DMS153 treated with DMSO at 0.1 percent for 48 hours (cell line): ENCODE data around the gene ATP5MK.
"Not testable (repeated sequence)": the region's sequence is repeated elsewhere in the genome, so short reads cannot be mapped to it uniquely, and the experiment has no call there.

Experiments used
- DNase-seq: peaks from one replicate; lab custom pipeline; 2025; ENCODE audit not compliant: unreplicated experiment; lab: John Stamatoyannopoulos, UW

The ATP5MK gene, protein sequence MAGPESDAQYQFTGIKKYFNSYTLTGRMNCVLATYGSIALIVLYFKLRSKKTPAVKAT

DNA sequence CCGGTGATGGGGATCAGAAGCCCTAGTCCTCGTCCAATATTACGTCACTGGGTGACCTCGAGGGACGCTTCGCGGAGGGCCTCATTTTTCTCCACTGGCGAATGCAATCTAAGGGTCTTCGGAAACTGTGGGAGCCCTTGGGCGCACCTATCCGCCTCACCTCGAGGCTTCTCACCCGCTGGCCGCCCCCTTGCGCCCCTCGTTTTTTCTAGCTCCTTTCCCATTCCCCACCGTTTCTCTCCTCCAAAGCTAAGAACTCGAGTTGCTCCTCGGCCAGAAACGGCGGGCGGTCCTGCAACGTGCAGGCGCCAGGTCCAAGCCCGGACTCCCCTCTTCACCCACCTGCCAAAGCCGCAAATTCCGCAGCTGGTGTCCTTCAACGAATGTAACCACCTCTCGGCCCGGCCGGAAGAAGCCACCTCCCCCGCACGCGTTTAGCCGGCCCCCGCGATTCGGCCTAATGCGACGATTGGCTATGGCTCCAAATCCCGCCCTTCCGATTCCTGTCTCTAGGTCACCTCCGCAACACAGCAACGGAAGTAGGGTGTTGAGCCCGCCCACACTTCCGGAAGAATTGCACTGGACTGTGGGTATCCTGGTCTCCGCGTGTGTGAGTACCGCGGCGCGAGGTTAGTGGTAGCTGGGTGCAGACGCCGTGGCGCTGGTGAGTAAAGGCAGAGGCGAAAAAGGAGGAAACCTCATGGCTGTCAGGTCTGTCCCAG is at the start of gene ATP5MK, which contains the start of gene PDCD11:
Gene ATP5MK (minus strand): TSS at position 409 of the 722 bp plus-strand sequence. CDS start 4,018 bp downstream, outside the sequence.
Gene PDCD11 (plus strand): TSS at position 560 of the 722 bp plus-strand sequence. CDS start 1,801 bp downstream, outside the sequence.
- DNase-seq, result peak; percentile 94

GRCh38 chr10:103445366-103445765 is 49.1 kb upstream of the ATP5MK start:
- no peak for DNase-seq

- no peak for DNase-seq
These were observed 48.2 kb upstream of the ATP5MK start for GRCh38 chr10:103444478-103444877.

DNA sequence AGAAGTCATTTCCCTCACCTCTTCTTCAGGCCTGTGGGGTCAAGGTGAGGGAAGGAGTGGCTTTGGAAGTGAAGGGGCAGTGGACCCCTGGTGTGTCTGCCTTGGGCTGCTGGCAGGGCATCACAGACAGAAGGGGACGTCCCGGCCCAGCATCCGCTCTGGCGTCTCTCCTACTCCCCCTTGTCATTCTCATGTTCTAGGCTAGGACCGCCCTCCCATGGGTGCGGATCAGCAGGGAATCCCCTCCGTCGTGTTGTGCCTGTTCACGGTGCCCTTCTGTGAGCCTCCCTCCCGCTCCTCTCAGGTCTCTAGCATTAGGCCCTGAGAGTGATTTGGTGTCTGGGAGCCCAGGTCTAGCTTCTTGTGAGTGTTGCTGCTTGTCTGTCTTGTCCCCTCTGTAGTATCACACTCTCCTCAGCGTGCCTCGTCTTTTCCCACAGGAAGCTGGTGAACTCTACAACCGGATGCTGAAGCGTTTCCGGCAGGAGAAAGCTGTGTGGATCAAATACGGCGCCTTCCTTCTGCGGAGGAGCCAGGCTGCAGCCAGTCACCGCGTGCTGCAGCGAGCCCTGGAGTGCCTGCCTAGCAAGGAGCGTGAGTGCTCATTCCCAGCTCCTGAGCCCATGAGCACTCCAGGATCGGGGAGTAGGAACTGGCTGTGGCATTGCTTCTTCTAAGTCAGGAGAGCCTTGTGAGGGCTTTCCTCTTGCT is 47.4 kb upstream of the ATP5MK start:
- no peak for DNase-seq

- no peak for DNase-seq
These were observed 45.8 kb upstream of the ATP5MK start for GRCh38 chr10:103442031-103442461.

DNA sequence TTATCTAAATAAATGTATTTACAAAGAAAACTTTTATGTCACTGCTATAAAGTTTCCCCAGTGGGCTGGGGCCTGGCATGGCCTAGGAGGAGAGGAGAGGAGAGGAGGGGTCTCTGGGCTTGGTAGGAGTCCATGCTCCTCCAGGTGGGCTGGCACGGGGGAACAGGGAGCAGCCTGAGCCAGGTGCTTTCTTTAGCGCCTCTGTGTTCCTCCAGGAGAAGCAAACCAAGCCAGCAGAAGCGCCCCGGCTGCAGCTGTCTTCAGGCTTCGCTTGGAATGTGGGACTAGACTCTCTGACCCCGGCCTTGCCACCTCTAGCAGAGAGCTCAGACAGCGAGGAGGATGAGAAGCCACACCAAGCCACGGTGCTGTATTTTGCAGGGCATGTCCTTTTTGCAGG is 45.3 kb upstream of the ATP5MK start:
- no peak for DNase-seq

DNA sequence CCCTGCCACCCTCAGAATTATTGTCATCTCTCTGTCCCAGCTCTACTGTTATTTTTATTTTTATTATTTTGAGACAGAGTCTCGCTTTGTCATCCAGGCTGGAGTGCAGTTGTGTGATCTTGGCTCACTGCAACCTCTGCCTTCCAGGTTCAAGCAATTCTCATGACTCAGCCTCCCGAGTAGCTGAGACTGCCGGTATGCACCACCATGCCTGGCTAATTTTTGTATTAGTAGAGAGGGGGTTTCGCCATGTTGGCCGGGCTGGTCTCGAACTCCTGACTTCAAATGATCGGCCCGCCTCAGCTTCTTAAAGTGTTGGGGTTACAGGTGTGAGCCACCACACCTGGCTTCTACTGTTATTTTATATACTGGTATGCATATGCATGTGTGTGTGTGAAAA is 44.9 kb upstream of the ATP5MK start:
- DNase-seq, result no peak

GRCh38 chr10:103440416-103440815 is 44.1 kb upstream of the ATP5MK start:
- DNase-seq, result no peak

DNA sequence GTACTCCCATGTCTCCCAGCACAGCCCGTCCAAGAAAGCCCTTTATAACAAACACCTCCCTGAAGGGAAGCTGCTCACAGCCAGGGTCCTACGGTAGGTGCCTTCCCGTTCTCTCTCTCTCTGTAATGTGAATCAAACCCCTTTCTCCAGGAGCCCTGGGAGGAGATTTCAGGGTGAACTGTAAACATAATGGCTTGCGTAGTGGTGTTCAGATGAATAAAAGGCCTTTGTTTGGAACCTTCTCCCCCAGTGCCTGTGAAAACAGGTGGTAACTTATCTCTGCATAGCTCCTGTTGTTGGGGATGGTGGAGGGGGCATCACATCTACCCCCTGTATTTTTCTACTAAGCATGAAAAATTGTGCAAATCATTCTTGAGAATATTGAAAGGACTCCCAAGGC is 43.5 kb upstream of the ATP5MK start:
- no peak for DNase-seq

DNA sequence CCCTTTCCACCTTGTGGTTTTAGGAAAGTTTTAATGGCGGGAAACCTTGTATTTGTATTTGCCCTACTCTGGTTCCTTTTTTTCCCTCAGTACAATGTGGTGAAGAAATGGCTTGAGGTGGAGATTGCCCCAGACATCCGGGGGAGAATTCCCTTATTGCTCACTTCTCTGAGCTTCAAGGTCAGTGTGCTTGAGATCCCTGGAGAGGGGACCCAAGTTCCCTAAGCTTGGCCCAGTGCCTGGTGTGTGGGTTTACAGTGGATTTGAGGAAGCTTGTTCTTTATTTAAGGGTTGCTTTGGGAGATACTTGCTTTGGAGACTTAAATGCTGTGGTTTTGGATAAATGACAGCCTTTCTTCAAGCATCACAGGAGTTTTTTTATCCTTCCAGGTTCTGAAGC is 37.6 kb upstream of the ATP5MK start:
- no peak for DNase-seq

DNA sequence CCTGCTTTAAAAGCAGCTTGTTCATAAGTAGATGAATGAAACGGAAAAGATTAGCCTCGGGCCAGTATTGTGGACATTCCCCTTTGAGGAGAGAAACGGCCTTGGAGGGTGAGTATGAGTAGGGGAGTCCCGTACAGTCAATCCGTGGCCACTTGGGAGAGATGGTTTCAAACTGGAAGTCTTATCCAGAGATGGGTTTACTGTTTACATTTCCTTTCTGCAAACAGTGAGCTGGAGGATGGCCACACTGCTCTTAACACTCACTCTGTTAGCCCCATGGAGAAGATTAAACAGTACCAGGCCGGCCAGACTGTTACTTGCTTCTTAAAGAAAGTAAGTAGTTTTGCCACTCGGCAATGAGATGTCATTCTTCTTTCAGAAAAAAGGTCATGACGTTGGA is 35.6 kb upstream of the ATP5MK start:
- DNase-seq, result no peak

GRCh38 chr10:103429647-103430046 is 33.4 kb upstream of the ATP5MK start:
- no peak for DNase-seq

- no peak for DNase-seq
These were observed 32.8 kb upstream of the ATP5MK start for GRCh38 chr10:103428989-103429643.

DNA sequence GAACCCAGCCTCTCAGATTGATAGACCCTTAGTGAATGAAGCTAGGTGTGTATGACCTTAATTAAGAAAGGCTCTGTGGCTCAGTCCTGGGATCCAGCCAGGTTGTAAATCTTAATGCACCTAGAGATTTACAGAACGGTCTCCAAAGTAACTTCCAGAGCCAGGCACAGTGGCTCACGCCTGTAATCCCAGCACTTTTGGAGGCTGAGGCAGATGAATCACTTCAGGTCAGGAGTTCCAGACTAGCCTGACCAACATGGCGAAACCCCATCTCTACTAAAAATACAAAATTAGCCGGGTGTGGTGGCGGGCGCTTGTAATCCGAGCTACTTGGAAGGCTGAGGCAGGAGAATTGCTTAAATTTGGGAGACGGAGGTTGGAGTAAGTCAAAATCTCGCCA is 31.6 kb upstream of the ATP5MK start:
- DNase-seq, result no peak

GRCh38 chr10:103423748-103424147 is 27.5 kb upstream of the ATP5MK start:
- no peak for DNase-seq

DNA sequence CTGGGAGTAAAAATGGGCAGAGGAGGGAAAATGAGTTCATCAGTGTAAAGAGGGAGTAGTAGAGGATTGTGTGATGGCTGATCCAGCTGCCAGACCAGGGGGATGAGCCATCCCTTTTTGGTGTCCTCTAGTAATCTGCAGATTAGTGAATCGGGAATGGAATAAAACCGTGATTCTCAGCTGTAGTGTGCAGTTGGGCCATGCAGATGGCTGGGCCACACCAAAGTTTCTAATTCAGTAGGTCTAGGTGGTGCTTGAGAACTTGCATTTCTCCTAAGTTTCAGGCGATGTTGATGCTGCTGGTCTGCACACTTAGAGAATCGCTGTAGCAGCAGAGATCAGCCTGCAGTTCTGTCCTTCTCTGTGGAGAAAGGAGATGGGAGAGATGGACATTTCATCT is 22.8 kb upstream of the ATP5MK start:
- DNase-seq, result no peak

DNA sequence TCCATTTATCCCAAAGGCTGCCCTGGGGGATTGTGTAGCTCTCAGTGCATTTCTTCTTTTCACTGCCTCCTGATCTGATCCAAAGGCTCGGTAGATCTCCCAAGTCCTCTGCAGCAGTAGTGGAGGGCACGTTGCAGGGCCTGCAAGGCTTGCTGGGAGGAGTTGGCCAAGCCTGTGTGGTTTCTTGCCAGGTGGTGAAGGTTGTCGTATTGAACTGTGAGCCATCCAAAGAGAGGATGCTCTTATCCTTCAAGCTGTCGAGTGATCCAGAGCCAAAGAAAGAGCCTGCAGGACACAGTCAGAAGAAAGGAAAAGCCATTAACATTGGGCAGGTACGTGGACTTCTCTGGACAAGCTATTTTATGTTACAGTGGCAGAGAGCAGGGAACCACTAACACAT is 21.3 kb upstream of the ATP5MK start:
- DNase-seq, result no peak

- DNase-seq, result not testable (repeated sequence)
These were observed 20.8 kb upstream of the ATP5MK start for GRCh38 chr10:103417148-103417469.

- DNase-seq, result peak; percentile 17
These were observed 20.3 kb upstream of the ATP5MK start for GRCh38 chr10:103416436-103417147.

- DNase-seq, result no peak
These were observed 19.3 kb upstream of the ATP5MK start for GRCh38 chr10:103415581-103415980.

DNA sequence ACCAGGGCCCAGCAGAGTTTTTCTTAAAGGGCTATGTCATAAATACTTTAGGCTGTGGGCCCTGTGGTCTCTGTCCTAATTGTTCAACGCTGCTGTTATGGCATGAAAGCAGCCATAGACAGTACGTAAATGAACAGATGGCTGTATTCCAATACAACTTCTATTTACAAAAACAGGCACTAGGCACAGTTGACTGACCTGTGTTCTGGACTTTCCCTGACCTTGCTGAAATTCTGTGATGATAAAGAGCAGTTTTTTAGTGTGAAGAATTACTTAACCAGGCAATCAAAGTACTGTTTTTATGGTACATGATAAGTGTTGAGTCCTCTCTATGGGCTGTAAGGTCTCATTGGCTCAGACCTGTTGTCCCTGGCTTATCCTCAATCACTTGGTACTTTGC is 17.3 kb upstream of the ATP5MK start:
- no peak for DNase-seq
